H1 (cell line): Measurements from ENCODE around the gene NAT9.

Experiments used
- BCL11A ChIP-seq, 2 experiments: IDR thresholded peaks; one replicate each; pipeline ENCODE4 v1.6.1; 2011; ENCODE audit warnings: low read depth in 2 of 2, low read length in 2 of 2, mild to moderate bottlenecking in 2 of 2
- CEBPB ChIP-seq: IDR thresholded peaks from 2 replicates; pipeline ENCODE4 v1.6.1; 2012; ENCODE audit warnings: low read depth, low read length
- CHD2 ChIP-seq: IDR thresholded peaks from 2 replicates; pipeline ENCODE4 v1.6.1; 2012; ENCODE audit warnings: low read length, improper control_type of control experiment
- CTCF ChIP-seq, 3 experiments: IDR thresholded peaks; 1 replicate in 2 of 3; 2 replicates in 1 of 3; pipeline versions ENCODE4 v1.5.1 to v1.6.1; 2011; ENCODE audit warnings: low read length in 3 of 3, mild to moderate bottlenecking in 3 of 3, inconsistent platforms in 2 of 3, low read depth in 1 of 3, moderate library complexity in 1 of 3; ENCODE audit not compliant: insufficient read depth in 1 of 3; ENCODE audit errors: control extremely low read depth in 1 of 3
- GABPA ChIP-seq: IDR thresholded peaks from 2 replicates; pipeline ENCODE4 v1.6.1; 2011; ENCODE audit warnings: mild to moderate bottlenecking, low read length, moderate library complexity, borderline replicate concordance; ENCODE audit not compliant: insufficient read depth
- JUN ChIP-seq: IDR thresholded peaks from 2 replicates; pipeline ENCODE4 v1.6.1; 2011; ENCODE audit warnings: low read depth, mild to moderate bottlenecking, improper control_type of control experiment, low read length
- KDM5A ChIP-seq: fragments of 200-600 bp; IDR thresholded peaks from 2 replicates; pipeline ENCODE4 v1.7.1; 2012; ENCODE audit warnings: mild to moderate bottlenecking, low read length, inconsistent platforms, mixed read lengths
- POLR2A ChIP-seq, 2 experiments: IDR thresholded peaks; 1 replicate in 1 of 2; 2 replicates in 1 of 2; pipeline ENCODE4 v1.6.1; 2011; ENCODE audit warnings: low read depth in 2 of 2, low read length in 2 of 2, mild to moderate bottlenecking in 2 of 2; ENCODE audit errors: control extremely low read depth in 1 of 2
- POLR2AphosphoS5 ChIP-seq: IDR thresholded peaks from 2 replicates; pipeline ENCODE4 v1.6.1; 2011; ENCODE audit warnings: low read depth, low read length
- RAD21 ChIP-seq, 2 experiments: IDR thresholded peaks in 1 of 2; conservative IDR thresholded peaks in 1 of 2; 2 replicates each; pipeline ENCODE4 v1.6.1; 2011; ENCODE audit warnings: low read depth in 2 of 2, low read length in 2 of 2, improper control_type of control experiment in 1 of 2, inconsistent platforms in 1 of 2, mild to moderate bottlenecking in 1 of 2, moderate library complexity in 1 of 2
- RNF2 ChIP-seq: fragments of 200-900, 300-1000 bp; sonication (generic); IDR thresholded peaks from 2 replicates; pipeline ENCODE4 v1.7.1; 2016; ENCODE audit warnings: borderline replicate concordance, low read depth, mild to moderate bottlenecking, antibody characterized with exemption, low read length; ENCODE audit not compliant: poor library complexity, severe bottlenecking; ENCODE audit errors: missing control alignments
- SP1 ChIP-seq: IDR thresholded peaks from 2 replicates; pipeline ENCODE4 v1.6.1; 2011; ENCODE audit warnings: low read depth, low read length
- SUZ12 ChIP-seq: fragments of 200-600 bp; sonication (generic); IDR thresholded peaks from 2 replicates; pipeline ENCODE4 v1.6.1; 2012; ENCODE audit warnings: mild to moderate bottlenecking, inconsistent platforms, low read length, moderate library complexity, mixed read lengths
- TAF1 ChIP-seq: IDR thresholded peaks from 2 replicates; pipeline ENCODE4 v1.6.1; 2011; ENCODE audit warnings: mild to moderate bottlenecking, low read depth, low read length

- no peak for TF ChIP-seq JUN
- no peak for TF ChIP-seq CTCF (IDR thresholded peaks at IDR 0.05; ENCODE audit: control extremely low read depth in 1 of 3, insufficient read depth in 1 of 3, low read depth in 1 of 3, low read length in 3 of 3)
- TF ChIP-seq SP1, result no peak
- no peak for TF ChIP-seq RAD21 (IDR thresholded peaks at IDR 0.05 in 1 of 2, conservative IDR thresholded peaks at IDR 0.05 in 1 of 2; ENCODE audit: low read depth in 2 of 2, low read length in 2 of 2)
- no peak for TF ChIP-seq POLR2A (IDR thresholded peaks at IDR 0.05; ENCODE audit: control extremely low read depth in 1 of 2, low read depth in 2 of 2, low read length in 2 of 2)
- no peak for TF ChIP-seq TAF1
- TF ChIP-seq BCL11A (IDR thresholded peaks at IDR 0.05; ENCODE audit: low read depth in 2 of 2, low read length in 2 of 2), result no peak
- no peak for TF ChIP-seq POLR2AphosphoS5
- TF ChIP-seq GABPA, result no peak
- no peak for TF ChIP-seq CHD2
- no peak for TF ChIP-seq SUZ12
- no peak for TF ChIP-seq RNF2
- TF ChIP-seq KDM5A, result no peak
- no peak for TF ChIP-seq CEBPB
These were observed 52.3 kb downstream of the NAT9 start for GRCh38 chr17:74723891-74724290.
